ENCODE data around the gene KLF1. TPM values are rescaled to one million over a fixed set of nuclear protein-coding genes. Genes with fewer than 3 reads are reported as not detected.
A peak's percentile ranks its signal among the peaks of the same experiment; 100 is the strongest.

The KLF1 gene
- total and polyA plus RNA-seq, 2 donors: 0.08 to 0.26 TPM

DNA sequence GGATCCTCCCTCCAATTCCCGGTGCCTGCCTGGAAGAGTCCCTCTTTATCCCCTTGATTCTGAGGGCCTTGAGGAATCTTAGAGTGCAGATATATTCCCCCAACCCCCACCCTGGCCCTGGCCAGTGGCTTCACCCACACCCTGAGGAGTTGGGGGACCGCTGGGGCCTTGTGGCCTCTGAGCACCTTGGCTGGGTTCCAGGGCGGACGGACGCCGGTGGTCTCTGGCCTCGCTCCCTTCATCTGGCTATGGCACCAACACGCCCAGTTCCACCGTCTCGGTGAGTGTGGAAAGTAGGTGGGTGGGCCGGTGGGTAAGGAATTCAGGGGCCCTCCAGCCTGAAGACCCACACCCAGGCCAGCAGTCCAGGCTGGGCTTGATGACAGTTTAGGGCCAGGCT, 43.7 kb downstream of the KLF1 start:
- no peak overlapping the region for H3K27ac ChIP-seq (ENCODE audit: low read depth)
- H3K4me3 ChIP-seq (ENCODE audit: low read depth, low read length): no peak overlapping the region
- DNase-seq (ENCODE audit: extremely low spot score): no peak
- 81% methylated on average over 11 of the region's 11 CpGs for WGBS
- no peaks in the 10 kb centered on the region for H3K4me1 ChIP-seq (ENCODE audit: insufficient read depth)
- no peaks in the 10 kb centered on the region for H3K36me3 ChIP-seq (ENCODE audit: insufficient read depth)

DNA sequence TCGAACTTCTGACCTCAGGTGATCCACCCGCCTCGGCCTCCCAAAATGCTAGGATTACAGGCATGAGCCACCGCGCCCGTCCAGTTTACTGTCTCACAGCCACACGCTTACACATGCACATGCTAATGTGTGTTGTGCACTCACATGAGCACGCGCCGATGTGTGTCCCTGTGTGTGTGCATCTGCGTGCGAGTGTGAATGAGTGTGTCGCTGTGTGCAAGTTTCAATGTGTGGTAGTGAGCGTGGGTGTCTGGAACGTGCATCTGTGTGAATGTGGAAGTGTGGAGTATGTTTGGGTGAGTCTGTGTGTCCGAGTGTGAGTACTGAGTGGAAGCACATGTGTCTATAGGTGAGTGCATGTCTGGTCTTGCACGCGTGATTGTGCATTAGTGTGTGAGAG, 44.5 kb downstream of the KLF1 start:
- no peak for DNase-seq (ENCODE audit: extremely low spot score)
- WGBS: 92% methylated on average over 18 of the region's 18 CpGs
- Histone ChIP-seq H3K4me3 (ENCODE audit: low read depth, low read length) (no peak overlapping the region), H3K27ac (ENCODE audit: low read depth) (no peak overlapping the region), H3K4me1 (ENCODE audit: insufficient read depth) (no peaks in the 10 kb centered on the region), H3K36me3 (ENCODE audit: insufficient read depth) (no peaks in the 10 kb centered on the region)

DNA sequence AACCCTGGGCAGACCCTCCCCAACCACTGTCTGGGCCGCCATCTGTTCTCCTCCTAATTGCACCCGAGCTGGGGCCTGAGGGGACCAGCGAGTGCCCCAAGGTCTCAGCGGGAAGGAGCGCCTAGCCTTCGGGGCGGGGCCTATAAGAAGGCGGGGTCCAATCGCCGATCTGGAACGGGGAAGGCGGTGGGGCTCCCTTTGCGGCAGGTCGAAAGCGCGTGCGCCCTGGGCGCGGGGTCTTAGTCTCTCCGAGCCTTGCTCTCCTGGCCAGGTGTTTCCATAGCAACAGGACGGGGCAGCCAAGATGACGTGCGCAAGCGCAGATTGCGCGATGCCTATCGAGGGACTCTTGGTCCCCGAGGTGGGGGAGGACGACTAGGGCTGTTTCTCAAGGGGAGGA, 45.9 kb downstream of the KLF1 start:
- WGBS: 2% methylated on average over 29 of the region's 29 CpGs
- DNase-seq (ENCODE audit: extremely low spot score): peak; percentile 18
- Histone ChIP-seq H3K27ac (ENCODE audit: low read depth) (no peak overlapping the region), H3K4me1 (ENCODE audit: insufficient read depth) (no peaks in the 10 kb centered on the region), H3K4me3 (ENCODE audit: low read depth, low read length) (no peak overlapping the region), H3K36me3 (ENCODE audit: insufficient read depth) (no peaks in the 10 kb centered on the region)

DNA sequence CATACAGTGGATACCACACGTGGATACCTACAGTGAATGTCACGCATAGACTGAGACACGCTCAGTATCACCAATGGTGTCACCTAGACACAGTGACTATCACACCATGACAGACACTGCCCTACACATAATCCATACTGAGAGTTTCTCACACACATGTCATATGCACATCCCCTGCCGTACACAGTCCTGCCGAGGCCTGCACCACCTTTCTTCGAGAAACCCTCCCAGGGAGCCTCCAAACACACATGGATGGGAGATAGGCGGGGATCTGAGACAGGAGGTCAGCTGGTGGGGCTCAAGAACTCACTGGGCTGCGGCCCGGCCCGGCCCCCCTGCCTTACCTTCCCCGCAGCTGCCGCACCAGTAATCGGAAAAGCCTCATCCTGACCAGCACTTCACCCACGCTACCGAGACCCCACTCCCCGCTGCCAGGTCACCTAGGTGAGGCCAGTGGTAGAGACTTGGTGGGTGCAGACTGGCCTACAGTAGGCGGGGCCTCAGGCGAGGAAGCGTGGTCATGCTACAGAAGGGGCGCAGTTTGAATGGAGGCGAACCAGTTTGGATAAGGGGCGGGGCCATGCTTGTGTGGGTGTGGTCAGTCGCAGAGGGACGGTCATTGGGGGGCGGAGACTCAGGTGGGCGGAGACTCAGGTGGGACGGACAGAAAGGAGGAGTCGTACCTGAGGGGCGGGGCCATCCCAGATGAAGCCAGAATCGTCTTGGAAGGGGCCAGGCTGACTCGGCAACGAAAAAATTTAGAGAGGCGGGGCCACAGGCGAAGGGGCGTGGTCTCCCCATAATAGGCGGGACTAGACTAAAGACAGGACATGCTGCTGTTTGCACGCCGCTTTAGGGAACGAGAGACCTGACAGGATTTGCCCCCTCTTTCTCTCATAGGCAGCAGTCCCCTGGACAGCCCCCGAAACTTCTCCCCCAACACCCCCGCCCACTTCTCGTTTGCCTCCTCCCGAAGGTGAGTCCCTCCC, 46.6 kb downstream of the KLF1 start:
- H3K4me3 ChIP-seq (ENCODE audit: low read depth, low read length): no peak overlapping the region
- no peak for DNase-seq (ENCODE audit: extremely low spot score)
- H3K4me1 ChIP-seq (ENCODE audit: insufficient read depth): no peaks in the 10 kb centered on the region
- no peaks in the 10 kb centered on the region for H3K36me3 ChIP-seq (ENCODE audit: insufficient read depth)
- no peak overlapping the region for H3K27ac ChIP-seq (ENCODE audit: low read depth)
- 20% methylated on average over 43 of the region's 43 CpGs for WGBS

DNA sequence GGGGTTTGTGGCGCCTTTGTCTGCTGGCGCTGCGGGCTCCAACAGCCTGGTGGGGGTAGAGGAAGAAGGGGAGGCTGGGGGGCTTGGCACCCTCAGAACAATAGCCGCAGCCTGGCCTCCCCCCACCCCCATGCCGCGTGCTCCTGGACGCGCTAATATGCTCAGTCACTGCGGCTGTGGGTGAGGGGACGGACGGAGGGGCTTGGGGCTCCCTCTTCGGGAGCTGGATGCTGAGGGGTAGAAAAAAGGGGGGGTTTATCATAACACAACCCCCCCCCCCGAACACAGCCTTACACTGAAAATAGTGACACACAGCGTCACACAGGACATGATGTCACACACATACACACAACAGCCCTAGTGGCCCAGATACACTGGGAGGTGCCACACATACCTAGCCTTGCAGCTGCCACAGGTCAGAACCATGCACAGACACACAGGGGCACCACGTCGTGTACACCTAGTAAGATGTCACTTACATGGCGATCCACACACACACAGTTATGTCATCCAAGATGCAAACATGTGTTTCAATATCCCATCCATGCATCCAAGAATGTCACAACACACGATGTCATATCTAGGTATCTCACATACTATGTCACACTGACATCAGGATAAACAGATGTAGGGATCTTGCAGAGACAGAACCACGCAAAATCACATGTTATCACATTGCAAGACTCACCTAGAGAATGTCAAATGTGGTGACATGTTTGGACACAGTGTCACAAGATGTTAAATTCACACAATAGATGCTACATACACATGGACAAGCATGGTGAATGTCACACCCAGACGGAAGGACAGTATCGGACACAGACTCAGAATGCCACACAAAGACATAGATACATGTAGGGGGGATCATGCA, 47.9 kb downstream of the KLF1 start:
- no peak for DNase-seq (ENCODE audit: extremely low spot score)
- no peaks in the 10 kb centered on the region for H3K36me3 ChIP-seq (ENCODE audit: insufficient read depth)
- WGBS: 23% methylated on average over 21 of the region's 21 CpGs
- no peak overlapping the region for H3K27ac ChIP-seq (ENCODE audit: low read depth)
- H3K4me3 ChIP-seq (ENCODE audit: low read depth, low read length): peak overlapping the region; percentile 22
- H3K4me1 ChIP-seq (ENCODE audit: insufficient read depth): no peaks in the 10 kb centered on the region

DNA sequence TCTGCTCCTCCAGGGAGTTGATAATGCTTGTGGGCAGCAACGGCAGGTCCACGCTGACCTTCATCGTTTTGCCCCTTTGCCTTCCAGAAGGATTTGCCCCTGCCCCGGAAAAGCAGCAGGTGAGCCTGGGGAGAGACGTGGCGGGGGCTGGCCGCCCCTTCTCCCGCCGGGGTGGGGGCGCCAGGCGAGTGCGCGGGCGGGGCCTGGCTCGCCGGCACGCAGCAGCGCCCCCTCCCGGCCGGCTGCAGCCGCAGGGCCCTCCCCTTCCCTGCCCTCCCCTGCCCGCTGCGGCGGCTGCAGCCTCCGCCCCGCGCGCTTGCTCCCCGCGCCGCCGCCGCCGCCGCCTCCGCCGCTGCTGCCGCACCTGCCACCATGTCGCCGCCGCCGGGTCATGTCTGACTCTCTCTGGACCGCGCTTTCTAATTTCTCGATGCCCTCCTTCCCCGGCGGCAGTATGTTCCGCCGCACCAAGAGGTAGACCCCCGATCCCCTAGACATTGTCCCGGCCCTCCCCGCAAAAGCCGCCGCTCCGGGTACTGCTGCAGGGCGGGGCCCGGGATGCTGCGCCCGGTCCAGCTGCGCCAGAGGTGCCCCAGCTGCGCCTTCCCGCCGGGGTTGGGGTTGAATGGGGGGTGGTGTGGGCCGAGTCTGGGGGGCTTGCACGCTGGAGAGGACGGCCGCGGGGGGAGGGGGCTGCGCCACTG, 48.7 kb downstream of the KLF1 start, which contains the start of gene MAST1:
Gene MAST1 (plus strand): TSS at position 334 of the 704 bp plus-strand sequence. CDS start 58 bp downstream, at position 392.
- no peak within 1 kb of the TSS for H3K27ac ChIP-seq (ENCODE audit: low read depth)
- H3K36me3 ChIP-seq (ENCODE audit: insufficient read depth): no peaks in the 10 kb centered on the region
- under 1% methylated on average over 69 of the region's 69 CpGs for WGBS
- no peaks in the 10 kb centered on the region for H3K4me1 ChIP-seq (ENCODE audit: insufficient read depth)
- DNase-seq (ENCODE audit: extremely low spot score): no peak
- H3K4me3 ChIP-seq (ENCODE audit: low read depth, low read length): peak within 1 kb of the TSS; percentile 22

DNA sequence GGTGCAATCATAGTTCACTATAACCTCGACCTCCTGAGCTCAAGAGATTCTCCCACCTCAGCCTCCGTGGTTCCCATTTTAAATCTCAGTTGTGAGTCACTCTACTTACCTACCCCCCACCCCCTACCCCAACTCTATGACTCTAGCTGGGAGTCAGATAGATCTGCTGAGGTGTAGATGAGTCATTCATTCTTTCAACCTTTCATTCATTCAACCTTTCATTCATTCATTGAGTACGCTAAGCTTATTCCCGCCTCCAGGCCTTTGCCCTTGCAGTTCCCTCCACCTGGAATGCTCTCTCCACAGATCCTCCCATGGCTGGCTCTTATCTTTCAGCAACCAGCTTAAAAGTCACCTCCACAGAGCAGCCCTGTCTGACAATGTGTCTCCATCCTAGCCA, 49.8 kb downstream of the KLF1 start:
- H3K4me1 ChIP-seq (ENCODE audit: insufficient read depth): no peaks in the 10 kb centered on the region
- no peak overlapping the region for H3K27ac ChIP-seq (ENCODE audit: low read depth)
- no peaks in the 10 kb centered on the region for H3K36me3 ChIP-seq (ENCODE audit: insufficient read depth)
- H3K4me3 ChIP-seq (ENCODE audit: low read depth, low read length): no peak overlapping the region
- WGBS: 76% methylated on average over 4 of the region's 4 CpGs
- no peak for DNase-seq (ENCODE audit: extremely low spot score)

DNA sequence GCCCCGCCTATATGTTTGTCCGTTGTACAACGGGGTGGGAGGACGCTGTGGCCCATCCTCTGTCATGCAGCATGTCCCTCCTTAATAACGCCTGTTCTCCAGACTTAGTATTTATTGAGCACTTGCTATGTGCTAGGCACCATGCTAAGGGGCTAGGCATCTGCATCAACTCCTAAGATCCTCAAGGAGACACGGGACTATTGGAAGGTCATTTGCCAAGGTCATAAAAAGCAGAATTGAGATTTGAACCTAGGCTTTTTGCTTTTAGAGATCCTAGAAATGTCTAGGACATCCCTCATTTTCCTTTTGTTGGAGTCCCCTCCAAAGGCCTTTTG, 50.5 kb downstream of the KLF1 start:
- Histone ChIP-seq H3K27ac (ENCODE audit: low read depth) (no peak overlapping the region), H3K4me3 (ENCODE audit: low read depth, low read length) (no peak overlapping the region), H3K4me1 (ENCODE audit: insufficient read depth) (no peaks in the 10 kb centered on the region), H3K36me3 (ENCODE audit: insufficient read depth) (no peaks in the 10 kb centered on the region)
- 6% methylated on average over 6 of the region's 6 CpGs for WGBS
- DNase-seq (ENCODE audit: extremely low spot score): no peak

DNA sequence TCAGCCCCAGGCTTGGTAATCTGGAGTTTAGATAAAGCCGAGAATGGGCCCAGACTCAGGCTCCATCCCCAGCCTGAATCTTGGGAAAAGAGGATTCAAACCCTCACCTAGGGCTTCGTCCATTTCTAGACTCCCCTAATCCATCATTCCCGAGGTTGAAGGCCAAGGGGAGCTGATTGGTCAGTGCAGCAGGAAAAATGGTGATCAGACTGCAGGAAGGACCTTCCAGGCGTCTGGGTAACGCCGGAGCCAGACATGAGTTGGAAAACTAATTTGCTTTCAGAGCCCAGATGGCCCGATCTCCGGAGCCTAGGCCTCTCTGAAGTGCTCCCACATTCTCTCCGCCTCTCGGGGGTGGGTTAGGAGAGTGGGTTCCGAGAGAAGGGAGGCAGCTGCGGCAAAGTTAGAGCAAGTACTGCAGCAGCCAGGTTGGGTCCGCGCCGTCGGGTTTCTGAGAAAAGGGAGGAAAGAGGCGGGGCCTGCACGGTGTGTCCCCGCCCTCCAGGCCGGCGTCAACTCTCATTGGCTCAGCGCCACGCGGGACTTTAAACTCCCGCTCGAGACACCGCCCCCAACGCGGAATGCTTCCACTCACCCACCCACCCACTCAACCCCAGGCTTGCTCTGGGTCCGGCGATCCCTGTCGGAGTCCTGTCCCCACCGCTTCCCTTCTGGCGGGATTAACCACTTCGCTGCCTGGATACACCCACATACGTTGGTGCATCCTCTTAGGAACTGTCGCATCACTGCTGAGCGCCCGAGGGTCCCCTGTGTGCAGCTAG, 51.8 kb downstream of the KLF1 start:
- DNase-seq (ENCODE audit: extremely low spot score): no peak
- H3K4me3 ChIP-seq (ENCODE audit: low read depth, low read length): no peak overlapping the region
- H3K36me3 ChIP-seq (ENCODE audit: insufficient read depth): no peaks in the 10 kb centered on the region
- WGBS: 8% methylated on average over 39 of the region's 39 CpGs
- no peaks in the 10 kb centered on the region for H3K4me1 ChIP-seq (ENCODE audit: insufficient read depth)
- no peak overlapping the region for H3K27ac ChIP-seq (ENCODE audit: low read depth)

DNA sequence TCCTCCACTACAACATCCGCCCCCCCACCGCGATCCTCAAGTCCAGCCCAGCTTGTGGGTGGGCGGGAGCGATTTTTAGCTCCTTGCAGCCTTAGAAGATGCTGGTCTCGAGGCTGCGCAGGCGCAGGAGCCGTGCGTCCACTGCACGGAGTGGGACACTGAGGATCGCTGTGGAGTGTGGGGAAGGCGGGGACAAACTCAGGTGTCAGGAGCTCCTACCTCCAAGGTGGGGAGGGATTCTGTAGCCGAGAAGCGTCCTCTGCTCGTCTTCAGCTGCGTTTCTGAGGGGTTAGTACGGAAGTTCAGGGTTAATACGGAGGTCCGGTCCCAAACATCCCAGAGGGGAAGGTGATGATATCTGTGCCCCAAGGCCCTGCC, 52.4 kb downstream of the KLF1 start, which contains the start of gene RTBDN:
Gene RTBDN (minus strand): TSS at position 14 of the 378 bp plus-strand sequence. CDS start 4,600 bp downstream, outside the sequence.
- Histone ChIP-seq H3K4me1 (ENCODE audit: insufficient read depth) (no peaks in the 10 kb centered on the region), H3K36me3 (ENCODE audit: insufficient read depth) (no peaks in the 10 kb centered on the region), H3K4me3 (ENCODE audit: low read depth, low read length) (peak within 1 kb of the TSS; percentile 37), H3K27ac (ENCODE audit: low read depth) (no peak within 1 kb of the TSS)
- WGBS: 7% methylated on average over 20 of the region's 20 CpGs
- no peak for DNase-seq (ENCODE audit: extremely low spot score)

Data from urinary bladder (tissue), 4 donors.